ENCODE results near the gene ANO5. TPM values are rescaled to one million over a fixed set of nuclear protein-coding genes. Genes with fewer than 3 reads are reported as not detected.

Gene ANO5
- total RNA-seq, 1 donor from 2014 or later = 3.5 TPM

DNA sequence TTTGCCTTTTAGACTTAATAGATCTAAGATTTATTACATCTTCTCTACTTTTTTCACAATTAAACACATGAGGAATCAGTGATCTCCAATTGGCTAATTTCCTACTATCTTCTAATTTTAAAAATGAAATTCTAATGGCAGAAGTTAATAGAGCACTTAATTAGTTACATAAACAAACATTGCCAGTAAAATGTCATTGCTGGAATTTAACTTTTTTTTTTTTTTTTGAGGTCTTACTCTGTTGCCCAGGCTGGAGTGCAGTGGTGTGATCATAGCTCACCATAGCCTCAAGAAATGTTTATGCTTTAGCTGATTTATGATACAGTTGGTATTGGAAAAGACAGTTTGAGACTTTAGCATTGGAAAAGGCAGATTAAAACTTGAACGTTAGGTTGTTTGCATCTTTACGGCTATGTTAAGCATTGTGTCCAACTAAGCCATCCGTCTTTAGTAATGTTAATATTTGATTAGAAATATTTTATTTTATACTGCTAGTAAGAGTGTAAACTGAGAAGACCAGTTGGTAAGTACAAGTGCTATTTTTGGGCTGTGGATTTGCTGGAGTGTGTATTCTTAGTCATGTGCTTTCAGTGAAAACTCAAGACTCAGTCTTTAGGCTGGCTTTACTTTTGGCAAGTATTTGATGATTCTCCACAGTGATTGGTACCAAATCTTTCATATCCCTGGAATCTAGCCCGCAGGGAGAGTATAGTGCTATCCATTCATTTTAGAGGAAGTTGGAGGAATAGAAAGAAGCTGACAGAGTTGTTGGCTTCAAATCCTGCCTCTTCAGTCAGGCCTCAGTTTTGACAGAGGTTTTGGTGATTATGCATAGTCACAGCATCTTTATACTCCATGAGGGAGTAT is 4.5 kb downstream of the ANO5 start:
- H3K27ac Mint-ChIP-seq (ENCODE audit: unreplicated experiment) = no peak overlapping the region
- H3K27me3 Mint-ChIP-seq (ENCODE audit: unreplicated experiment) = no peaks in the 10 kb centered on the region
- DNase-seq (ENCODE audit: low spot score) = no peak
- no peaks in the 10 kb centered on the region for H3K9me3 Mint-ChIP-seq (ENCODE audit: unreplicated experiment)
- no peak overlapping the region for H3K4me3 Mint-ChIP-seq (ENCODE audit: unreplicated experiment)
- H3K4me1 Mint-ChIP-seq (ENCODE audit: unreplicated experiment) = peaks cover 7% of the 10 kb centered on the region
- H3K36me3 Mint-ChIP-seq (ENCODE audit: low read depth, unreplicated experiment) = no peaks in the 10 kb centered on the region
- TF ChIP-seq, protein P1, sequence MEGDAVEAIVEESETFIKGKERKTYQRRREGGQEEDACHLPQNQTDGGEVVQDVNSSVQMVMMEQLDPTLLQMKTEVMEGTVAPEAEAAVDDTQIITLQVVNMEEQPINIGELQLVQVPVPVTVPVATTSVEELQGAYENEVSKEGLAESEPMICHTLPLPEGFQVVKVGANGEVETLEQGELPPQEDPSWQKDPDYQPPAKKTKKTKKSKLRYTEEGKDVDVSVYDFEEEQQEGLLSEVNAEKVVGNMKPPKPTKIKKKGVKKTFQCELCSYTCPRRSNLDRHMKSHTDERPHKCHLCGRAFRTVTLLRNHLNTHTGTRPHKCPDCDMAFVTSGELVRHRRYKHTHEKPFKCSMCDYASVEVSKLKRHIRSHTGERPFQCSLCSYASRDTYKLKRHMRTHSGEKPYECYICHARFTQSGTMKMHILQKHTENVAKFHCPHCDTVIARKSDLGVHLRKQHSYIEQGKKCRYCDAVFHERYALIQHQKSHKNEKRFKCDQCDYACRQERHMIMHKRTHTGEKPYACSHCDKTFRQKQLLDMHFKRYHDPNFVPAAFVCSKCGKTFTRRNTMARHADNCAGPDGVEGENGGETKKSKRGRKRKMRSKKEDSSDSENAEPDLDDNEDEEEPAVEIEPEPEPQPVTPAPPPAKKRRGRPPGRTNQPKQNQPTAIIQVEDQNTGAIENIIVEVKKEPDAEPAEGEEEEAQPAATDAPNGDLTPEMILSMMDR (IDR thresholded peaks at IDR 0.05; ENCODE audit: unreplicated experiment) = no peak

DNA sequence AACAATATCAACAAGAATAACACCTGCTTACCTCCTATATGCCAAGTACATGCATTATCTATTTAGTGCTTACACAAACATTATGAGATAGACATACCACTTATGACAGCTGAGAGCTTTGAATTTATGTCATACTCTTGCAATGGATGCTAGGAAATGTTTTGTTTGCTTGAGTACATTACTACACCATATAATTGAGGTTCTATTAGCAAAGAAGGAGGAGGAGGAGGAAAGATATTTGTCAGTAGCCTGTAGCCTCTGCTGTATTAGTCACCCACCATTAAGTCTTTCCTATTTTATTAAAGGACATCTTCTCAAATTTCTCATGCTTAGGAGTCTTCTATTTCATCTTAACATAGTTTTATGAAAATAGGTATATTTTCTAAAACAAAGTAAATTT is 6.4 kb downstream of the ANO5 start:
- no peak overlapping the region for H3K4me3 Mint-ChIP-seq (ENCODE audit: unreplicated experiment)
- TF ChIP-seq, protein P1 (IDR thresholded peaks at IDR 0.05; ENCODE audit: unreplicated experiment) = no peak
- peaks cover 3% of the 10 kb centered on the region for H3K4me1 Mint-ChIP-seq (ENCODE audit: unreplicated experiment)
- H3K27ac Mint-ChIP-seq (ENCODE audit: unreplicated experiment) = no peak overlapping the region
- H3K27me3 Mint-ChIP-seq (ENCODE audit: unreplicated experiment) = no peaks in the 10 kb centered on the region
- no peaks in the 10 kb centered on the region for H3K9me3 Mint-ChIP-seq (ENCODE audit: unreplicated experiment)
- H3K36me3 Mint-ChIP-seq (ENCODE audit: low read depth, unreplicated experiment) = no peaks in the 10 kb centered on the region
- no peak for DNase-seq (ENCODE audit: low spot score)

- H3K9me3 Mint-ChIP-seq (ENCODE audit: unreplicated experiment) = no peaks in the 10 kb centered on the region
- no peaks in the 10 kb centered on the region for H3K27me3 Mint-ChIP-seq (ENCODE audit: unreplicated experiment)
- peaks cover 3% of the 10 kb centered on the region for H3K4me1 Mint-ChIP-seq (ENCODE audit: unreplicated experiment)
- H3K36me3 Mint-ChIP-seq (ENCODE audit: low read depth, unreplicated experiment) = no peaks in the 10 kb centered on the region
- H3K27ac Mint-ChIP-seq (ENCODE audit: unreplicated experiment) = no peak overlapping the region
- TF ChIP-seq, protein P1 (IDR thresholded peaks at IDR 0.05; ENCODE audit: unreplicated experiment) = no peak
- no peak overlapping the region for H3K4me3 Mint-ChIP-seq (ENCODE audit: unreplicated experiment)
- DNase-seq (ENCODE audit: low spot score) = no peak
These were observed 10.4 kb downstream of the ANO5 start for GRCh38 chr11:22203281-22203680.

- H3K27ac Mint-ChIP-seq (ENCODE audit: unreplicated experiment) = no peak overlapping the region
- H3K9me3 Mint-ChIP-seq (ENCODE audit: unreplicated experiment) = no peaks in the 10 kb centered on the region
- no peaks in the 10 kb centered on the region for H3K36me3 Mint-ChIP-seq (ENCODE audit: low read depth, unreplicated experiment)
These were observed 14.3 kb downstream of the ANO5 start for GRCh38 chr11:22207162-22207561.

More at GRCh38 chr11:22207162-22207561, 14.3 kb downstream of the ANO5 start:
- TF ChIP-seq, protein P1 (IDR thresholded peaks at IDR 0.05; ENCODE audit: unreplicated experiment) = no peak
- H3K4me3 Mint-ChIP-seq (ENCODE audit: unreplicated experiment) = no peak overlapping the region
- H3K4me1 Mint-ChIP-seq (ENCODE audit: unreplicated experiment) = peaks cover 3% of the 10 kb centered on the region
- H3K27me3 Mint-ChIP-seq (ENCODE audit: unreplicated experiment) = no peaks in the 10 kb centered on the region
- DNase-seq (ENCODE audit: low spot score) = no peak
